HG02840 (cell line): ENCODE results near the gene NOXO1.
A peak's percentile ranks its signal among the peaks of the same experiment; 100 is the strongest.

Experiments
- ATAC-seq: cut with Tn5 transposase; IDR thresholded peaks from one replicate; pipeline ENCODE4 v1.9.1; 2021; ENCODE audit warnings: mild to moderate bottlenecking, moderate library complexity, moderate number of reproducible peaks; ENCODE audit not compliant: unreplicated experiment, low FRiP score

The NOXO1 gene, protein sequence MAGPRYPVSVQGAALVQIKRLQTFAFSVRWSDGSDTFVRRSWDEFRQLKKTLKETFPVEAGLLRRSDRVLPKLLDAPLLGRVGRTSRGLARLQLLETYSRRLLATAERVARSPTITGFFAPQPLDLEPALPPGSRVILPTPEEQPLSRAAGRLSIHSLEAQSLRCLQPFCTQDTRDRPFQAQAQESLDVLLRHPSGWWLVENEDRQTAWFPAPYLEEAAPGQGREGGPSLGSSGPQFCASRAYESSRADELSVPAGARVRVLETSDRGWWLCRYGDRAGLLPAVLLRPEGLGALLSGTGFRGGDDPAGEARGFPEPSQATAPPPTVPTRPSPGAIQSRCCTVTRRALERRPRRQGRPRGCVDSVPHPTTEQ

DNA sequence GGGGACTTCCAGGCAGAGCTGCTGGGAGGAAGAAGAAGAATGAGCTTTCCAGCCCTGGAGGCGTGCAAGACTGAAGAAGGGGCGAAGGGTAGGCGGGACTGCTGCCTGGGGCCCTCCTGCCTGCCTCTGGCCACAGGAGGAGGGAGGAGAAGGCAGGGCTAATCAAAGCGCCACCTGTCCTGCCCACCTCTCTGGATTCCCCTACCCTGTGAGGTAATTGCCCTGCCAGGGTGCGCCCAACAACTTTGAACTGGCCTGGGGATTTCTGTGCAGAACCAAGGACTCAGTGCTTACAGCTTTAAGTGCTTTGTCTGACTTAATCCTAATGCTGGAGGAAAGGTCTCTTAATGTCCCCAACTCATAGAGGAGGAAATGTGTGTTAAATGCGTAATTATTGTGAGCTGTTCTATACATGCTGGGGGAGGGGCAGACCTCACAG, at the start of gene NOXO1:
TSS of gene NOXO1 (minus strand) at position 72 of the 439 bp plus-strand sequence. CDS start 290 bp downstream, outside the sequence.
- ATAC-seq: no peak

GRCh38 chr16:2030036-2030435, 48.8 kb upstream of the NOXO1 start:
- ATAC-seq: no peak

- ATAC-seq: no peak
Measured at GRCh38 chr16:2029350-2029749, 48.1 kb upstream of the NOXO1 start.

DNA sequence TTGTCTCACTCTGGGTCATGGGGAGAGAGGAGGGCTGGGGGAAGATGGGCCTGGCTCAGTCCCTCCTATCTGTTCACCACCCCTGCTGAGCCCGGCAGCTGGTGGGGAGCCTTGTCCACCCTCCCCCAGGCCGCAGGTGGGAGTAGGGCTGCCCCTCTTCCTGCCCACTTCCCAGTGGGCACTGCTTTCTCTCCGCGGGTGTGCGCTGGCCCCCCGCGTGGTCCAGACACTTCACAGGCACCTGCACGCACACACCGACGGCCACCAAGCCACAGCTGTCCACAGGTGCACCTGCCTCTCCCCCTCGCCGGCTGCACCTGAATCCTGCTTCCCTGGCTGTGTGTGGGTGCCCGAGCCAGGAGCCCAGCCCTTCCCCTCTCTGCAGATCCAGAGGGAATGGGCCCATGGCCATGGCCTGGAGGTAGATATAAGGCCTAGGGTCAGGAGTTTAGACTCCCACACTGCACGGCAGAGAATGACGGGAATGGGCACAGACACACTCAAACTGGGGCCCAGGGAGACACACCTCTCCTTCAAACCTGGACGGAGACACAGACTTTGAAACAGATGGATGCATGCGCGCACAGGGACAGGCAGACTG, 47.5 kb upstream of the NOXO1 start:
- no peak for ATAC-seq

- no peak for ATAC-seq
Measured at GRCh38 chr16:2028146-2028545, 46.9 kb upstream of the NOXO1 start.

DNA sequence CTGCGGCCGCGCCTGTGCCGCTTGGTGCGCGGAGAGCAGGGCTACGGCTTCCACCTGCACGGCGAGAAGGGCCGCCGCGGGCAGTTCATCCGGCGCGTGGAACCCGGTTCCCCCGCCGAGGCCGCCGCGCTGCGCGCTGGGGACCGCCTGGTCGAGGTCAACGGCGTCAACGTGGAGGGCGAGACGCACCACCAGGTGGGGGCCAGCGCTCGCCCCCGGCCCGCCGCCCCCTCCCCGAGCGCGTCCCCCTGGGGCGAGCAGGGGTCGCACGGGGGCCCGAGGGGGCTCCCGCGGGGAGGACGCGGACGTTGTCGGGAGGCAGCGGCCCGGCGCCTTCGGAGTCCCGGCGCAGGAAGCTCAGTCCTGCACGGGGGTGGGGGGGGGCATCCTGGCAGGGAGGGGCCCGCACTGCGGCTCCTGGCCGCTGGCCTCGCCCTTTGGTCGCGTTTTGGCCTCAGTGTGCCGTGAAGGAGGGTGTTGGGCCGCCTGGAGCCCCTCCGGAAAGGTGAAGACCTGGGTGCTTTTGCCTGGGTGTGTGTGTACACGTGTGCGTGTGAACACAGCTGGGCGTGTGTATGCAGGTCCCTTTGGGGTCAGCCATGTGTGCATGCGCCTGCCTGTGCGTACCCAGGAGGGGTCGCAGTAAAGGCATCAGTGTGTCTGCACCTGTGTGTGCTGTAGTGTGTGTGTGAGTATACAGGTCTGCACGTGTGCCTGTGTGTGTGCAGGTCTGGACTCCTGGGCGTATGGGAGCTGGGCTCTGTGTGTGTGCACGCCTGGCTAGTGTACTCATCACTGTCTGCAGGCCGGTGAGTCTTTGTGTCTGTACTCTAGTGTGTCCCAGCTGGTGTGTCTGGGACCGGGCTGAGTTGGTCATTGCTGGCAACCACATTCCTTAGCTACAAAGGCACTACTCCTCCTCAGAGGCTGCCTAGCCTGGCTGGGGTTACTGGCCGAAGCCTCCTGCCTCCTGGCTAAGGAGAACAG, 46.0 kb upstream of the NOXO1 start:
- no peak for ATAC-seq

GRCh38 chr16:2026461-2027023, 45.3 kb upstream of the NOXO1 start, which contains the start of gene NHERF2:
TSS of gene NHERF2 (plus strand) at chr16:2026902. CDS start at chr16:2027006, 104 bp downstream.
- no peak for ATAC-seq

- no peak for ATAC-seq
Measured at GRCh38 chr16:2025878-2026460, 44.7 kb upstream of the NOXO1 start.

DNA sequence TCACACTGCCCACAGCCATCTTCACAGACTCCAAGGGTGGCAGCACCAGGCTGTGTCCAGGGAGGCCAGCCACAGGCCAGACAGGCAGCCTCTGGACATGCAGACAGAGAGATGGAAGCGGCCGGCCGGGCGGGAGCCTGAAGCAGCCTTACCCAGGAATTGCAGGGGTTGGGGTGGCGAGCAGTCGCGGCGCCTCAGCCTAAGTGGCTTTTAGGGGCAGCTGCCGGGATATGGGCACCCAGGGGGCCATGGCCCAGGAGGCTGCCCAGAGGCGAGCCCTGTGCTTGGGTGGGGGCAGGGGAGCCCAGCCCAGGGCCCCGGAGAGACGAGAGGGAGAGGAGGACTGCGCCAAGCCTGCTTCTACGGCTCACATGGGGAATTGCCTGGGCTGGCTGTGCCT, 44.0 kb upstream of the NOXO1 start:
- no peak for ATAC-seq

GRCh38 chr16:2024032-2024420, 42.8 kb upstream of the NOXO1 start:
- ATAC-seq: no peak

GRCh38 chr16:2023092-2024031, 42.1 kb upstream of the NOXO1 start:
- peak; percentile 81 for ATAC-seq

DNA sequence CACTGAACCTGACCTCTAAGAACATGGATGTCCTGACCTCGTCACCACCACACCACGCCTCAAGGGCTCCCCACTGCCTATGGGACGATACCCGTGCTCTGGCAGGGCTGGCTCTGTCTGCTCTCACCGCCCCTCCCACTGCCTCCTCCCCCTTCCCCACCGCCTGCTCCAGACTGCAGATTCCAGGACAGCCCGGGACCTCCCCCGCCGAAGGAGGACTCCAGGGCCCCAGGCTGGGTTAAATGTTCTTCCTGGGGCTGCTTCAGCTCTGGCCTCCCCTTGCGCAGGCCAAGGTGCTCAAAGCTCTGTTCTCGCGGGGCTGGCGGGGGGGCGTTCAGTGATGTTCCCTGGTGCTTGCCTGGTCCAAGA, 41.4 kb upstream of the NOXO1 start:
- ATAC-seq: peak; percentile 9

- no peak for ATAC-seq
Measured at GRCh38 chr16:2019921-2020831, 38.9 kb upstream of the NOXO1 start.

- ATAC-seq: no peak
Measured at GRCh38 chr16:2019518-2019920, 38.2 kb upstream of the NOXO1 start, which contains the start of gene NPW. TSS of gene NPW (plus strand) at chr16:2019785.

DNA sequence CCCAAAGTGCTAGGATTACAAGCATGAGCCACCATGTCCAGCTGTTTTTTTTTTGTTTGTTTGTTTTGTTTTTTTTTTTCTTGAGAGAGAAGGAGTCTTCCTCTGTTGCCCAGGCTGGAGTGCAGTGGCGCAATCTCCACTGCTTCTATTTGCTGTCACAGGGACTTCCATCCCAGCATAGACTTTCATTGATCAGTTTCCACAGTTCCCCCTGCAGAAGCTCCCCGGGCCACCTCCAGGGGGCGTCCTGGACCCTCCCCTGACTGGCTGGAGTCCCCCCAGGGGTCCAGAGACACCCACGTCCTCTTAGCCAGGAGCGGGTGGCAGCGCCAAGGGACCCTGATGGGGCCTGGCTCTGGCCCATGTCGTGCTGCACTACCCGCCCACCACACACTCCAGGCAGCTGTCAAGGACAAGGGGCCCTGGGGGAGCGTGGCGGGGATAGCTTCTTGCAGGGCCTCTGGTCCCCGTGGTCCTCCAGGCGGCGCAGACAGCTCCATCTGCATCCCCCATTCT, 35.2 kb upstream of the NOXO1 start:
- ATAC-seq: no peak

DNA sequence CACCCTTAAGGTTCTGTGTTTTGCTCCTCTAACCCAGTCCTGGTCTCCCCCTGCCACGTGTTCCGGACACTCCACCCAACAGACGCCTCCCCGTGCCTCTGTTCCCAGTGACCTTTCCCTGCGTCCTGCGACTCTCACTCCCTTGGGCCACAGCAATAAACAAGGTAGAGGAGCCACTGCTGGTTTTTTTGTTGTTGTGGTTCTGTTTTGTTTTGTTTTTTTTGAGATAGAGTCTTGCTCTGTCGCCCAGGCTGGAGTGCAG, 34.6 kb upstream of the NOXO1 start:
- ATAC-seq: no peak

GRCh38 chr16:2015117-2015946, 34.1 kb upstream of the NOXO1 start:
- ATAC-seq: no peak
